GM19455 (cell line): ENCODE measurements around the gene MRPS22.
"Not testable (repeated sequence)": the region's sequence is repeated elsewhere in the genome, so short reads cannot be mapped to it uniquely, and the experiment has no call there.

Experiments
- ATAC-seq: cut with Tn5 transposase; IDR thresholded peaks from one replicate; pipeline ENCODE4 v1.9.1; 2021; ENCODE audit not compliant: unreplicated experiment

The MRPS22 gene

DNA sequence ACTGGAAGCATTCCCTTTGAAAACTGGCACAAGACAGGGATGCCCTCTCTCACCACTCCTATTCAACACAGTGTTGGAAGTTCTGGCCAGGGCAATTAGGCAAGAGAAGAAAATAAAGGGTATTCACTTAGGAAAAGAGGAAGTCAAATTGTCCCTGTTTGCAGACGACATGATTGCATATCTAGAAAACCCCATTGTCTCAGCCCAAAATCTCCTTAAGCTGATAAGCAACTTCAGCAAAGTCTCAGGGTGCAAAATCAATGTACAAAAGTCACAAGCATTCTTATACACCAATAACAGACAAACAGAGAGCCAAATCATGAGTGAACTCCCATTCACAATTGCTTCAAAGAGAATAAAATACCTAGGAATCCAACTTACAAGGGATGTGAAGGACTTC, 9.1 kb upstream of the MRPS22 start:
- ATAC-seq: not testable (repeated sequence)

DNA sequence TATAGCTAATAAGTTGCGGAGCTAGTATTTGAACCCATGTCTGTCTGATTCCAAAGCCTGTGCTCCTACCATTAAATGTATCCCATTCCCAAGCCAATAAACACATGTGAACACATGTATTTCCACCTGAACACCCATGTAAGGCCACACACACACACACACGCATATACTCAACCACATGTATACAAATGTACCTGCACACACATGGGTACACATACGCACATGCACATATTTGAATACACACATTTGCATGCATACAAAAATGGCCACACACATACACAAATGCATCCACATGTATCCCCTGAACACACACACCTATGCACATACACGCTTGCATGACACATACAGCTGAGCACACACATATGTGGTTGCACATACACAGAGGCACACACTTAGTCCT, 5.4 kb upstream of the MRPS22 start:
- no peak for ATAC-seq

DNA sequence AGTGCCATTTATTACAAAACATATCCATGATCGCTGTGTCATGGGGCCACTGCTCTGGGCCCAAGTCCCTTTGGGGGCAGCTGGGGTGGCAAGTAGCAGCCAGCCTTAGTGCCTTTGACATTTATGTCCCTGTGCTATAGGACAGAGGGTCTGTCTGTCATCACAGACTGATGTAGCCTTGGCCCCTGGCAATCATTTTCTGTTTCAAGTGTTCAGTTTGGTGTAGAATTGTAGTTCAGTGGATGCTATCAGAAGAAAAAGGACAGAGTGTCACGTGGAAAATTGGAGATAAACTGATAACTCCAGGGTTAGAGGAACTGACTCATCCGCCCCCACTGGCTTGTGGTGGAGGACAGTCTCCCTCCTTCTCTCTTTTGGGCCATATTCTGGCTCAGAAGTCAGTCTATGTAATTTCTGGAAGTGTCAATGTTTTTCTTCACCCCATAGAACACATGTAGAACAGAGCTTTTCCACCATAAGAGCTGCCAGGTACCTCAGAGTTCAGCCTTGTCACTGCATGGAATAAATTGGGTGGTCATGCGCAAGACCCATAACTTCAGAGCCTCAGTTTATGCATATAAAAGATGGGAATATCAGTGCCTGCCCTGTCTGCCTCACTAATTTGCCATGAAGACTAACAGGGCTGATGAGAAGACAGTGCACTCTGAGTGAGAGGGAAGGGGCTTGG, 4.5 kb upstream of the MRPS22 start:
- no peak for ATAC-seq

DNA sequence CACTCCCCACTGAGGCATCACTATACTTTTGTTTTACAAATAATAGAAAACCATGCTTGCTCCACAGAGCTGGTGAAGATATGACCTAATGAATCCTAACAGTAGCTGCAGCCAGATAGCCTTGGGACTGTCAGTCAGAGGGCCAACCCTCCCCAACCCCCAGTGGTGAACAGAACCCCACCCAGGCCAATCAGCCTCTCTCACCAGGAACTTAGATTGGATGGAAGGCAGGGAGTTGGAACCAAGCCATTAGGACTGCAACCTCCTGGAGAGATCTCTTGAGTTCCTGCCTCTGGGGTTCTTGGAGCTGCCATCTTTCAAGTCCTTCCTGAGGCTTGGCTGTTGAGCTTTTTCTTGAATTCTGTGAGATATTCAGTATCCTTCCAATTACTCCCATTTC, 3.0 kb upstream of the MRPS22 start:
- ATAC-seq: no peak

DNA sequence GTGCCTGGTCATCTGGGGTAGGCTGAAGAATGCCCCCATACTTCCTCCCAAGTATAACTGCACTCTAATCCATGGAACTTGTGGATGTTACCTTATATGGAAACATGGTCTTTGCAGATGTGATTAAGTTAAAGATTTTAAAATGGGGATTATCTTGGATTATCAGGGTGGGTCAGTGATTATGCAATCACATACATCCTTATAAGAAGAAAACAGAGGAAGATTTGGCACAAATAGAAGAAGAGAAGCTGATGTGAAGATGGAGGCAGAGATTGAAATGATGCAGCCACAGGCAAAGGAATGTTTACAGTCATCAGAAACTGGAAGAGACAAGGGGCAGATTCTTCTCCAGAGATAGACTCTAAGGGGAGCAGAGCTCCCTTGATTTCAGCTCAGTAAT, 1.8 kb upstream of the MRPS22 start:
- ATAC-seq: no peak

DNA sequence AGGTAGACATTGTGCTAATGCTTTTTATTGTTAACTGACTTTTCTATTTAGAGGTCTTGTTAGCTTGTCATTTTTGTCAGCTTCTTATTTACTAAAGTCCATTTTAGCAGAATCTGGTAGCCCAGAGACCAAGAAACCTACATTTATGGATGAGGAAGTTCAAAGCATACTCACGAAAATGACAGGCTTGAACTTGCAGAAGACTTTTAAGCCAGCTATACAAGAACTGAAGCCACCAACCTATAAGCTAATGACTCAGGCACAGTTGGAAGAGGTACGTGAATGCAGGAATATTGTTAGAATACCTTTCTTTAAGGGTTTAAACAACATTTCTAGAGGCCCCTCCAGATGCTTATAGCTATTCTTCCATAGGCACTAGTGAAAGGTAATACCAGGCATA, 3.0 kb downstream of the MRPS22 start:
- no peak for ATAC-seq

DNA sequence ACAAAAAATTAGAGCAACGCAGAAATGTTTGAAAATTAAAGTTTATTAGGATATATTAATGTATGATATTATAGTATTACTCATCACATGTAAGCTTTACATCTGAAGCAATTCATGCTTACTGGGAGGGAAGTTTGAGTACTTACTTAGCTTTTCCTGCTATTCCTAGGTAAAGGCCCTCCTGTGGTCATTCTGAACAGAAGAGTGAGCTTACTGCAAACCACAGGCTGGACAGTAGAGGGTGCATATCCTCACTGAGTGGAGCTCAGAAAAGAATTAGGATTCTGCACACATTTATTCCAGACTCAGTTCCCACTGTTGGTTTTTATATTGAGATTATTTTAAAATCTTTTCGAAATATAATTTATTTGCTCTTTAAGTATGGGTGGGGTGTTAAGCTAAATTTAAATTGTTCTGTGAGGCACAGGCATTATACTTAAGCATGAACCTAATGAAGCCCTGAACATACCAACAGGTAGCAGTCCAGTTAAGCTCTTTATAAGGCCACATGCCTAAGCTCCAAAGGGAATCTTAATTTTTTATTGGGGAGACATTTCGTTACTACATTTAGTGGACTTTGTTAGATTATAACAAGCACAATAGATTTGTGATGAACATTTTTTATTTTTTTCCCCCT, 10.2 kb downstream of the MRPS22 start:
- ATAC-seq: no peak

DNA sequence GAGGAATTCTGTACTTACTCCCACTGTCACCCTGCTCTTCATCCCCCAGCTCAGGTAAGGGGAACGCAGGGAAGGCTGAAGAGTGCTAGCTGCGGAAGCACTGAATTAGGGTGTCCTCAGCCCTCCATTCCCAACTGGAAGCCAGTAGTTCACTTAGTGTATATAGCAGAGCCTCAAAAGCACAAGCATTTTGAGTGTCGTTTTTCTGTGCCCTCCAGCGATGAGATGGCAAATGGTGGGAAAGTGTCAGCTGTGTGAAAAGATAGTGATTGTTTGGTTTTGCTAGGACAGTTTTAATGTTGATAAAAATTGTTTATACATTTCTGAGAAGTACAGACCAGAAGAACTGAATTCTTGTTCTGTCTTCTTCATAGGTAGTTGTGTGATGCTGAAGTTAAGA, 10.8 kb downstream of the MRPS22 start:
- ATAC-seq: no peak

DNA sequence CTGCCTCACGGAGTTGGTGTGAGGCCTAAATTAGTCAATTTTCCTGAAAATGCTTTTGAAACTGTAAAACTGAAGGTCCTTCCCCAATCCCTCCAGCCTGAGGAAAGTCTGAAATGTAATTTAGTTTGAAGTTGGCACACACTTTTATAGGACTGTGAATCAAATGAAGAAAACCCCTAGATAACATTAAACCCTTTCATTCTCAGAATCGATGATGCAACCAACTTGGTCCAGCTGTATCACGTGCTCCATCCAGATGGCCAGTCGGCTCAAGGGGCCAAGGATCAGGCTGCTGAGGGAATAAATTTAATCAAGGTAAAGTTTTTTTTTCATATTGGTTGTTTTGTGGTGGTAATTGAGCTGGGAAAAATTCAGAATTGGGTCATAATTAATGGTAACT, 11.7 kb downstream of the MRPS22 start:
- no peak for ATAC-seq

DNA sequence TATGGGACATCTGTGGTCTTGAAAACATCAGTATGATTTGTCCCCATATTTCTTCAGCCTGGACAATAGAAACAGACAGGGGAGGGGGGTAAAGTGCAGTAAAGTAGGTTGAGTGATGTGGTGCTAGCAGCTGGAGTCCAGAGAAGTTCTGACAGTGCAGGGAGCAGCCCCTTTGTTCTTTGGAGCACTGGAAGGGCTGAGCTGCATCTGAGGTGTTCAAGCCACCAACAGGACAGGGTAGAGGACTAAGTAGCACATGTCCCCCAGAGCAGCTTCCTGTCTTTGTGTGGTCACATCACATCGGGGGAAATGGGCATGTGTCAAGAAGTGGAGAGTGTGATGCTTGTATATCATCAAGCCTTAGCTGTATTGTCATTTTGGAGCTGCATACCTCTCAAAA, 12.1 kb downstream of the MRPS22 start:
- ATAC-seq: no peak

DNA sequence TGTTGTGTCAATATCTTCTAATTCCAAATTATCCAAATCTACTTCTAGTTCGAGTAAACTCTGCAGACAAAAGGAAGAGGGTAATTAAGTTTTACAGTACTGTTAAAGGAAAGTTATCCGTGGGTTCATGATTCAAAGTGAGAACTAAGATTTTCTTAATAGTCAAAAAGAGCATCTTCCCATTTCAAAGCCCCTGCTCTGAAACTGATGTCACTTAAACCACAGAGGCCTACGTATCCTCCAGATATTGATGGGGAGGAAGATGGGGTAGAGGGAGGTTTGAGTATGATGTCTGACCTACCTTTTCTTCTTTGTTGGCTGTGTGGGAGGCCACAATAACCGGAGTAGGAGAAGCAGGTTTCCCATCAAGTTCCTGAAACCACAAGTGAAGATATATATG, 14.1 kb downstream of the MRPS22 start:
- no peak for ATAC-seq

DNA sequence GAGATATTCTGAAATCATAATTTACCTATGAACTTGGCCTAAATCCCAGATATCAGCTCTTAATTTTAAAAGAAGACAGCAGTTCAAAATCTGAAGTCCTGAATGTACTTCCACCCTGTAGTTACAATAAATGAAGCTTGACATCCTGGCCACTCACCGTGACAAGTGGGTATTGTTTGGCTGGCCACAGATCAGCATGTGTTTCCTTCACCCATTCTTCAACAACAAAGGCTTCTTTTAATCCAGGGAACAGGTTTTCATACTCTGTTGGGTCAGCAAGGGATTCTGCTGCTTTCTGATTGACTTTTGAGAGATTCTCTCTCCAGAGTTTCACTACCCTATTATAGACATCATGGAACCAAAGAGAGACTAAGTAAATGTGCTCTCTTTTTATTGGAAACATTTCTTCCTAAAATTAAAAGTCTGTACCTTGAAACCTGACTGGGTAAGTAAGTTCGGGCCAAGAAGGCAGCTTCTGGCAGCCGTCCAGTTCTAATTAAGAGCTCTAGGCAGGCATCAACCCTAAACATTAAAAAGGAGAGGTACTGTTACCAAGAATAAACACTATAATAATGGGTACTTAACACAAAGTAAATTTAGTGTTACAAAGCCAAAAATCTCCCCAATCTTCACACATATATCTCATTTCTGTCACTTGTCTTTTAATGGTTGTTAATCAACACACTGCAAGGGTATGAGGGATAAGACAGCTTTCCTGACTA, 15.2 kb downstream of the MRPS22 start:
- no peak for ATAC-seq

DNA sequence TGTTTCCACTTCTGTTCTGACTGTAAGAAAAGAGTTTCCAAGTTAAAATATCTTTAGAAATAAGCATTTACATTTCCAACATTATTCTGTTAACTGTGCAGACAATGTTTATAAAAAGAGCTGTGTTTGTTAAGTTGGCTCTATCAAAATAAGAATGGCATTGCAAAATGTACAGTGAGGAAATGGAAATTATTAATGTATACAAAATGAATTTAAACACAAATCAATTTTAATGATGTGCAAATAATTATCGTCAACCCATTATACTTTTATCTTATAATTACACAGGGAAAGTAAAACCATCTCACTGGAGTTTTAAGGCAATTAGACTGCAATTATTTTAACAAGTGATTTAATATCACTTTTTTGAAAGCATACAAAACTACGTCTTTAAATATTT, 17.5 kb downstream of the MRPS22 start:
- no peak for ATAC-seq

DNA sequence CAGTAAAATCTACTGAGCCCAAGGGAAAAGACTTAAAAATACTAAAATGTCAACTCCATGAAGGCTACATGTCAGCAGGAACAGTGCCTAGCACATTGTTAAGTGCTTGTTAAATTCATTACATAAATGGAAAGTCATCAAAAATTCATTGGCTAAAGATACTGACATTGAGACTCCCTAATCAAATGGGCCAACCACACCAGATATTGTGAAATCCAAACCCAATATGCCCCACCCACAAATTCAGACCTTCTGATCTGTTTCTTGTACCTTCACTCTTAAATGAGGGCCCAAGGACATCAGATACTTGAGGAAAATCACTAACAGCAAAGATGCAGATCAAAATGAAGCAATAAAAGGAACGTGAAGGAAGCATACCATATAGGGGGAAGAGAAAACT, 20.7 kb downstream of the MRPS22 start:
- ATAC-seq: no peak

DNA sequence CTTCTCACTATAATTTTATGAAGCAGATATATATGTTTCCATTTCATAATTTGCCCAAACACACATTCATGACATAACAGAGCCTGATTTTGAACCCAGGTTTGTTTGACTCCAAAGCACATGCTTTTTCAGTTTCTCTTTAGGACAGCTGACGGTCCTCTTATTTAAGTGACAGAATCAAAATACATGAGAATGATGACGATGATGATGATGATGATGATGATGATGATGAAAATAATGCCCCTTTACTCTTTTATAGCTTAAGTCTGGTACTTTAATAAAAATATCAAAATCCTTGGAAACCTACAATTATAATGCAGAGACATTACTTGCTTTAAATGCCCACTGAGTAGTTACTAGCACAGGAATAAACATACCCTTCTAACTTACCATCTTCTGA, 30.3 kb downstream of the MRPS22 start:
- no peak for ATAC-seq

DNA sequence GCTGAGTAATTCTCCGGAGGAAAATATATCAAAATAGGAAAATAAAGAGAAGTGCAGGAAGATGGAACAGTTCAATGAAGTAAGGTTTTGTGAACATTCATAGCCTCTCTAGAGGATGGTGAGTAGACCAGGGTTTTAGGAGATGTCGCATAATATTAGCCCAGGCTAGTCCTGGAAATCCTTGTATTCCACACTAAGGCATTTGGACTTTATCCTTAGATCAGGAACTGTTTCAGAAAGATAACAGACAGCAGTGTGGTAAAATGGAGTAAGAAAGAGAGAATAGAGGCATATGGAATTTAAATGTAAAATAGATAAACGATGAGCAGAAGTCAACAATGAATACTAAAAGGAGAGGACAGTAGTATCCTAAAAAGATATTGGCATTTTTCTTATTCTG, 33.6 kb downstream of the MRPS22 start:
- no peak for ATAC-seq

DNA sequence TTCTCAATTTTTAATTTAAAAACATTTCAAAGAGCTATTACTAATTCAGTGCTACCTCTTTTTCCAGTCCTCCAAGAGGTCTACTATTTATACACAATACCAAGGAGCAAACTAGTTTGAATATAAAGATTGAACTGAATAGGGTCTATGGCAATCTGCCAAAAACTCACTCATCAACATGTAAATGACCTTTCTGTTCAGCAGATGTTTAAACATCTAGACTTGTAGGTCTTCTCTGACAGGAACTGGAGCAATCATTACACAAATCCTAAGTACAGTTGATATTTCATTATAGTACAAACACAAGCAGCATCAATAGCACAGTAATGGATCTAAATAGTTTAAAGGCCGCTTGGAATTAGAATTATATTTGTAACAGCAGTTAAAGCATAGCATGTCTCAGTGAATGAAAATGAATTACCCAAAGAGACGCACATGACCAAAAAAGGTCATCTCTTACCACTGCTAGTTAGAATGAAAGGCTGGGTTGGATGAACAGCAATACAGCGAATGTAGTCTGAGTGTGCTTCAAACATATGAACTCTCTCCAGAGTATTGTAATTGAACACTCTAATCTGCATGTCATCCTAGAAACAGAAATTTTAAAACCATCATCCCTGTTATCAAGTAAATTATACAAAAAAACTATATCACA, 34.9 kb downstream of the MRPS22 start:
- ATAC-seq: no peak

DNA sequence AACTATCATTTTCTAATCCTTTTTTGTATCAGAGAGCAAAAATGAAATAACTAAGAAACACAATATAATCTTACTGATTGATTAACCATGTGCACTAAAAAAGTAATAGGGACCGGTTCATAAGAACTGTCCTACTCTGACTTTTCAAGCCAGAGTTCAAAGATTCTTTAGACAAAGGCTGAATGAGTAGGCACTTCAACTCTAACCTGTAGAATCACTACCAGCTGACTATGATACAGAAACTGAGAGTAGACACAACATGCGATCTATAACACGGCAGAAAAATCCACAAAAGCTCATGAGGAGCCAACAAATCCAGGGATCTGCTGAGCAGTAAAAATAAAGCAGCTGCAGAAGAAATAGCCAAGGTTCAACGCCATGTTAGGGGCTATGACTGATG, 36.8 kb downstream of the MRPS22 start:
- ATAC-seq: no peak

DNA sequence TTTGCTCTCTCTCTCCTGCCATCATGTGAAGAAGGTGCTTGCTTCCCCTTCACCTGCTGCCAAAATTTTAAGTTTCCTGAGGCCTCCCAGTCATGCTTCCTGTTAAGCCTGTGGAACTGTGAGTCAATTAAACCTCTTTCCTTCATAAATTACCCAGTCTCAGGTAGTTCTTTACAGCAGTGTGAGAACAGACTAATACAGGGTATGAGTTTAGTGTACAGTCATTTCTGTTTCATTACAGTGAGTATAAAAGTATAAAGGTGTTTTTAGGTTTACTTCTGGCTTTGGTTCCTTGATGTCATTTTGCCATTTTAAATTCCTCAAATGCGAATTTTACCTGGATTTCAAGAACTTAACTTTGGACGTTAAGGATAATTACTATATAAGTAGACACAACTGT, 38.5 kb downstream of the MRPS22 start:
- not testable (repeated sequence) for ATAC-seq

DNA sequence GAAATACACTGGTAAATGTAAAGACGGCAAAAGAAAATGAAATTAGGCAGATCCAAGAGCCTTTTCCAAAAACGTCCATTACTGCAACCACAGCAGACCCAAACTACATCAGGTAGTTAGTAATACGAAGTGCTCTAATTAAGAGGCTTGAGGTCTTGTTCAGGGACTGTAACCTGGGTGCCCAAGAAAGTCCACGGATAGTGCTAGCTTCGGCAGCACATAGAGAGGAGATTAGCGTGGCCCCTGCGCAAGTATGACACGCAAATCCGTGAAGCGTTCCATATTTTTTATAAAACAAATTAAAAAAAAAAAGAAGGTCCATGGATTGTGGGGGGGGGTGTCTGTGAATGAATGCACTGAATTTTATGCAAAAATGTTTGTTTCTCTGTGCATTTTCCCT, 44.3 kb downstream of the MRPS22 start:
- no peak for ATAC-seq

DNA sequence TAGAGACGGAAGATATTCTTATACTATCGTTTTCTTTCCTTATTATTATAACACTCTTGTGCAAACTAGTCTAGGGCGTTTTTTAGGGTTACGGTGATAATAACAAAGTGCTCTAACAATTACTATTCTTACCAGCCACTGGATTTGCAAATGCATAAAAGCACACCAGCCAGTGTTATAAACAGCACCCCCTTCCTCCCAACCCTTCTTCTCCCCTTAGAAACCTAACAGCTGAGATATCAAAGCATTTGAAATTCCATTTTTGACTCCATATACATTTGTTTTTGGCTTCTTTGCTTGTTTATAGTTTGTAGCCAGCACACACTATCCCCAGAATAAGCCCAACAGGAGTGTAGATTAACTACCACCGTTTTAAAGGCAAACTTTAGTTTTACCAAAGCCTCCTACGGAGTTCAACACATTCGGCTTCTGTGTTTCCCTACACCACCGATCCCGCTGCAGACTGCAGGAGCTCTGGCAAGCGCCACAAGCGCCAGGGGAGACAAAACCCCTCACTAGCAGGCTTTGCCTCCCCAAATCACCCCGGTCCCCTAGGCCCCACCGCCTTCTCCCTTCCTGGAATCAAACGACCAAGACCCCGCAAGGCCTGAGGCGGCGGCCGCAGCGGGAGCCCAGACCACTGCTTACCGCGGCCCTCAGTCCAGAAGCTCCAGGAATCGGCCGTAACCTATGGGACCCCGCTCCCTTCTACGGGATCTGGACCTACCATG, 45.2 kb downstream of the MRPS22 start:
- ATAC-seq: peak; percentile 36
